Lower leg skin (tissue), 4 donors: ENCODE data around the gene GRM3. TPM values are rescaled to one million over a fixed set of nuclear protein-coding genes. Genes with fewer than 3 reads are reported as not detected.

Experiments used
- DNase-seq, 2 donors: peaks; one replicate each; pipeline ENCODE4 v3.0.0-alpha.2; 2019; ENCODE audit warnings: low spot score in 2 of 2
- H3K4me3 ChIP-seq: fragments of 200-600 bp; sonication (generic); 2 replicates; pipeline ENCODE4 v1.5.1; 2017; ENCODE audit warnings: mild to moderate bottlenecking, low read depth; ENCODE audit not compliant: poor library complexity, severe bottlenecking
- POLR2A ChIP-seq, 2 donors: fragments of 450-650 bp; IDR thresholded peaks; one replicate each; pipeline ENCODE4 v1.6.1; 2016 to 2017; ENCODE audit warnings: antibody characterized with exemption in 2 of 2, mild to moderate bottlenecking in 1 of 2, moderate library complexity in 1 of 2
- WGBS, 2 donors: methylation state at CpG; one replicate each; pipeline ENCODE4 v1.1.5; 2018; 5-methylcytosine and 5-hydroxymethylcytosine counted together
- intact Hi-C: fragments of 100-400 bp; cut with DNase I; formaldehyde crosslinking; loops from one replicate; pipeline ENCODE4 v1.15.0; 2023; ENCODE audit warnings: low total_unique reads
- total RNA-seq, 4 donors: library from RNA; depleted of rRNA; stranded (reverse); fragments of >200 nt; gene quantifications; one replicate each; pipeline ENCODE4 v1.1.0, GENCODE V29; 2016
- TF ChIP-seq, protein P1 (sequence below), 3 donors: fragments of 450-650 bp; IDR thresholded peaks; one replicate each; pipeline ENCODE4 v1.5.1; 2016; ENCODE audit warnings: antibody characterized with exemption in 3 of 3, mild to moderate bottlenecking in 3 of 3, moderate library complexity in 2 of 3

The GRM3 gene
- total RNA-seq, 4 donors from 2014 or later, result not detected

DNA sequence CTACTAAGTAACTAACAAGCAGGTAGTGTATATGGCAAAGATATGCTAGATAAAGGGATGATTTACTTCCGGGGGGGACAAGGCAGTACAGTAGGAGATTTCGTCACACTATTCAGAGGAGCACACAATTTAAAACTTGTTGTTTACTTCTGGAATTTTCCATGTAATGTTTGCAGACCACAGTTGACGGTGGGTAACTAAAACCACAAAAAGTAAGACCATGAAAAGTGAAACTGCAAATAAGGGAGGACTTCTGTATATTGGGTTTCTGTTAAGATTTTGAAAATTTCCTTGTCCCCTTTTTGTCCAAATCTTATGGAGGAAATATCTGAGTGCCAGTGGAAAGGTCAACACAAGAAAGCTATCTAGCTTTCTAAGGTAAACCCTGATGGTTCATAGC, 245.8 kb downstream of the GRM3 start:
- WGBS, 2 donors, result 84 to 92% methylated on average over 3 of the region's 3 CpGs
- intact Hi-C loops, result no loop called here
- DNase-seq, result no peak
- no peak overlapping the region for H3K4me3 ChIP-seq
- TF ChIP-seq POLR2A (IDR thresholded peaks at IDR 0.05), result no peak
- TF ChIP-seq, protein P1, sequence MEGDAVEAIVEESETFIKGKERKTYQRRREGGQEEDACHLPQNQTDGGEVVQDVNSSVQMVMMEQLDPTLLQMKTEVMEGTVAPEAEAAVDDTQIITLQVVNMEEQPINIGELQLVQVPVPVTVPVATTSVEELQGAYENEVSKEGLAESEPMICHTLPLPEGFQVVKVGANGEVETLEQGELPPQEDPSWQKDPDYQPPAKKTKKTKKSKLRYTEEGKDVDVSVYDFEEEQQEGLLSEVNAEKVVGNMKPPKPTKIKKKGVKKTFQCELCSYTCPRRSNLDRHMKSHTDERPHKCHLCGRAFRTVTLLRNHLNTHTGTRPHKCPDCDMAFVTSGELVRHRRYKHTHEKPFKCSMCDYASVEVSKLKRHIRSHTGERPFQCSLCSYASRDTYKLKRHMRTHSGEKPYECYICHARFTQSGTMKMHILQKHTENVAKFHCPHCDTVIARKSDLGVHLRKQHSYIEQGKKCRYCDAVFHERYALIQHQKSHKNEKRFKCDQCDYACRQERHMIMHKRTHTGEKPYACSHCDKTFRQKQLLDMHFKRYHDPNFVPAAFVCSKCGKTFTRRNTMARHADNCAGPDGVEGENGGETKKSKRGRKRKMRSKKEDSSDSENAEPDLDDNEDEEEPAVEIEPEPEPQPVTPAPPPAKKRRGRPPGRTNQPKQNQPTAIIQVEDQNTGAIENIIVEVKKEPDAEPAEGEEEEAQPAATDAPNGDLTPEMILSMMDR (IDR thresholded peaks at IDR 0.05), result no peak

DNA sequence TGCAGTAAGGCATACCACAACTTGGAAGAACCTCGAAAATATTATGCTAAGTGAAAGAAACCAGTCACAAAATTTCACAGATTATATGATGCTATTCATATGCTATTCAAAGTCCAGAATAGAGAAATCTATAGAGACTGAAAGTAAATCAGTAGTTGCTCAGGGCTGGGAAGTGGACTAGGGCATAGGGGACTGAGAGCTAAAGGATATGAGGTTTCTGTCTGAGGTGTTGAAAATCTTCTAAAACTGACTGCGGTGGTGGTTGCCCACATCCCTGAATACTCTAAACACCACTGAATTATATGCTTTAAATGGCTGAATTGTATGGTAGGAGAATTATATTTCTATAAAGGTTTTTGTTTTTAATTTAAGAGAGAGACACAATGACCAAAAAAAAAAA, 254.5 kb downstream of the GRM3 start:
- TF ChIP-seq, protein P1 (IDR thresholded peaks at IDR 0.05), result no peak
- TF ChIP-seq POLR2A (IDR thresholded peaks at IDR 0.05), result no peak
- WGBS, 2 donors, result 93 to 95% methylated on average over 2 of the region's 2 CpGs
- intact Hi-C loops, result no loop called here
- H3K4me3 ChIP-seq, result no peak overlapping the region
- no peak for DNase-seq

DNA sequence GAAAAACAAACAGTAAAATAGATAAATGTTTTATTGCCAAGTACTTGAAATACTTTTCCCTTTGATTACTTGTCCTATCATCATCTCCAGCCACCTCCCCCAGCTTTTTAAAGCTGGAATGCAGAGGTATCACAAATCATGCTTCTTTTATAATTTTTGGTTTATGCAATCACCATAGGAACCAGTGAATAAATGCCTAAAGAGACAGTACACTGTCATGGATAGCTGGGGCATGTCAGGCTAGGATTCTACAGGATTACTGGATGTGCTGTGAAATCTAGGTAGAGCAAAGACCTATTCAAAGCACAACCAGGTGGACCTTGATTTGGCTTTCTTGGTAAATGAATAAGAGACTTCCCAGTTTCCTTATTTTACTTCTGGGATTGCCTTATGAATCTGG, 257.2 kb downstream of the GRM3 start:
- intact Hi-C loops, result no loop called here
- no peak for DNase-seq
- TF ChIP-seq, protein P1 (IDR thresholded peaks at IDR 0.05), result no peak
- no peak for TF ChIP-seq POLR2A (IDR thresholded peaks at IDR 0.05)
- H3K4me3 ChIP-seq, result no peak overlapping the region

DNA sequence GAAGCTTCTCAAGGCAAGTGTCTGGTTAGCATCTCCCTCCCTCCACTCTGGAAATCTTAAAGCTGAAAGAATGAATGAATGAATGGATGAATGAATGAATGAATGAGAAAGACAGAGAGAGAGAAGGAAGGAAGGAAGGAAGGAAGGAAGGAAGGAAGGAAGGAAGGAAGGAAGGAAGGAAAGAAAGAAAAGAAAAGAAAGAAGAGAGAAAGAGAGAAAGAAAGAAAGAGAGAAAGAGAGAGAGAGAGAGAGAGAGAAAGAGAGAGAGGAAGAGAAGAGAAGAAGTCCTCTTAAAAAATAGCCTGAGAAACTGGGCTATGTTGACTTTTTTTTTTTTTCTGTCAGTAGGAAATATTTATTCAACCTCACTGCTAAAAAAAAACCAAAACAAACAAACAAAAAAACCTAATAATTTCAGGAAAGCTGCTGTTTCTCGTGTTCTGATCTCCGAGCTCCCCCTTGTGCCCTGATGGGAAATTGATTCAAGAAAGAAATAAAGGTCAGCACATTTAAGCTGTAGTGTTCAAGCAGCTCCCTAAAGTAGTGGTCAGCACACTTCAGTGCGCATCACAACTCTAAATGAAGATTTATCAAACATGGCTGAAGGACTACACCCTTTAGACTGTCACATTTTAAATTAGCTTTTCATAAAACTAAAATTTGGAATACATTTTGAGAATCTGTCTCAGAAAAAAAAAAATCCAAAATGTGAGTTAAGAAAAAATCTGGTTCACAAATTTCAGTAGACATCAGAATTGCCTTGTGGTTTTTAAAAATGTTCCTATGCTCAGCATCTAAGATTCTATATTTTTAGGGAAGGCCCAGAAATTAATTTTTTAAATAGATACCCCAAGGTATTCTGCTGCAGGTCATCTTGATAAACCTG, 261.5 kb downstream of the GRM3 start:
- no peak overlapping the region for H3K4me3 ChIP-seq
- TF ChIP-seq, protein P1 (IDR thresholded peaks at IDR 0.05), result no peak
- TF ChIP-seq POLR2A (IDR thresholded peaks at IDR 0.05), result no peak
- DNase-seq, result no peak
- 32 to 43% methylated on average over 3 of the region's 3 CpGs for WGBS, 2 donors
- intact Hi-C loops, result no loop called here

DNA sequence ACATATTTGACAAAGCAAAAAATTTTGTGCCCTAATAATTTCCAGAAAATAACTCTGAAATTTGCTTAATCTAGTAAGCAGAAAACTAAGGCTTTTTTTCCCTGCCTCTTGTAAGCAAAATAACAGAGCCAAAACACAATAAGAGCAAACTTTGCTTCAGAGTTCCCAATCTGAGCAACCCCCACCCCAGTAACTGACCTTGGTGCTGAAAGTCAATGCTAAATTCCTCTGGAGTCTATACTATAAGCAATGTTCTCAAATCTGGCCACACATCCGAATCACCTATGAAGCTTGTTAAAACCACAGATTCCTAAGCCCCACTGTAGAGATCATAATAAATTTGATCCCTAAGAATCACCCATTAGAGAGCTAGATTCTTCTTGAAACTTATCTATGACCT, 265.2 kb downstream of the GRM3 start:
- DNase-seq, result no peak
- 59 to 71% methylated on average over 1 of the region's 1 CpG for WGBS, 2 donors

More for the DNA sequence above, 265.2 kb downstream of the GRM3 start:
- intact Hi-C loops, result no loop called here
- H3K4me3 ChIP-seq, result no peak overlapping the region
- TF ChIP-seq, protein P1 (IDR thresholded peaks at IDR 0.05), result no peak
- TF ChIP-seq POLR2A (IDR thresholded peaks at IDR 0.05), result no peak
